GM18858 (cell line): Measurements from ENCODE around the gene GRAMD2B.

Experiments
- ATAC-seq: cut with Tn5 transposase; IDR thresholded peaks from one replicate; pipeline ENCODE4 v1.9.1; 2021; ENCODE audit not compliant: unreplicated experiment

GRAMD2B gene

GRCh38 chr5:126535856-126536545 lies 112.8 kb downstream of the GRAMD2B start:
- ATAC-seq: no peak

- no peak for ATAC-seq
Observed at GRCh38 chr5:126536874-126537273, 113.7 kb downstream of the GRAMD2B start.

- ATAC-seq: no peak
Observed at GRCh38 chr5:126538579-126538978, 115.4 kb downstream of the GRAMD2B start.

- ATAC-seq: no peak
Observed at GRCh38 chr5:126540631-126541030, 117.4 kb downstream of the GRAMD2B start.

- no peak for ATAC-seq
Observed at GRCh38 chr5:126542441-126542840, 119.2 kb downstream of the GRAMD2B start.

GRCh38 chr5:126543009-126543408 lies 119.8 kb downstream of the GRAMD2B start:
- no peak for ATAC-seq

GRCh38 chr5:126543660-126544059 lies 120.5 kb downstream of the GRAMD2B start:
- no peak for ATAC-seq
